ENCODE results near the gene EPB41L5.
A peak's percentile ranks its signal among the peaks of the same experiment; 100 is the strongest.
"Not testable (repeated sequence)": the region's sequence is repeated elsewhere in the genome, so short reads cannot be mapped to it uniquely, and the experiment has no call there.

Gene EPB41L5

GRCh38 chr2:120141300-120142069 is 128.6 kb downstream of the EPB41L5 start:
- DNase-seq (ENCODE audit: low read depth in 2 of 2): no peak

GRCh38 chr2:120142528-120143219 is 129.8 kb downstream of the EPB41L5 start:
- no peak for DNase-seq (ENCODE audit: low read depth in 2 of 2)

- no peak for DNase-seq (ENCODE audit: low read depth in 2 of 2)
Measured at GRCh38 chr2:120148229-120148628, 135.4 kb downstream of the EPB41L5 start.

GRCh38 chr2:120148669-120149068 is 135.8 kb downstream of the EPB41L5 start:
- no peak for DNase-seq (ENCODE audit: low read depth in 2 of 2)

- no peak for DNase-seq (ENCODE audit: low read depth in 2 of 2)
Measured at GRCh38 chr2:120149406-120149805, 136.5 kb downstream of the EPB41L5 start.

- DNase-seq (ENCODE audit: low read depth in 2 of 2): no peak
Measured at GRCh38 chr2:120150040-120150482, 137.2 kb downstream of the EPB41L5 start.

- no peak for DNase-seq (ENCODE audit: low read depth in 2 of 2)
Measured at GRCh38 chr2:120155308-120155707, 142.4 kb downstream of the EPB41L5 start.

- DNase-seq (ENCODE audit: low read depth in 2 of 2): not testable (repeated sequence)
Measured at GRCh38 chr2:120158658-120159057, 145.8 kb downstream of the EPB41L5 start.

- DNase-seq (ENCODE audit: low read depth in 2 of 2): no peak
Measured at GRCh38 chr2:120161190-120161589, 148.3 kb downstream of the EPB41L5 start.

- no peak for DNase-seq (ENCODE audit: low read depth in 2 of 2)
Measured at GRCh38 chr2:120162716-120163115, 149.8 kb downstream of the EPB41L5 start.

- DNase-seq (ENCODE audit: low read depth in 2 of 2): no peak
Measured at GRCh38 chr2:120167272-120167671, 154.4 kb downstream of the EPB41L5 start.

GRCh38 chr2:120169020-120169419 is 156.1 kb downstream of the EPB41L5 start:
- no peak for DNase-seq (ENCODE audit: low read depth in 2 of 2)

GRCh38 chr2:120174963-120175581 is 162.2 kb downstream of the EPB41L5 start:
- no peak for DNase-seq (ENCODE audit: low read depth in 2 of 2)

GRCh38 chr2:120176526-120176925 is 163.6 kb downstream of the EPB41L5 start:
- no peak for DNase-seq (ENCODE audit: low read depth in 2 of 2)

- DNase-seq (ENCODE audit: low read depth in 2 of 2): peak; percentile 68 to 71
Measured at GRCh38 chr2:120177001-120177621, 164.2 kb downstream of the EPB41L5 start.

GRCh38 chr2:120177973-120178372 is 165.1 kb downstream of the EPB41L5 start:
- DNase-seq (ENCODE audit: low read depth in 2 of 2): no peak

GRCh38 chr2:120179396-120179795 is 166.5 kb downstream of the EPB41L5 start:
- DNase-seq (ENCODE audit: low read depth in 2 of 2): no peak

GRCh38 chr2:120180066-120180465 is 167.2 kb downstream of the EPB41L5 start:
- no peak for DNase-seq (ENCODE audit: low read depth in 2 of 2)

- no peak for DNase-seq (ENCODE audit: low read depth in 2 of 2)
Measured at GRCh38 chr2:120182019-120182560, 169.2 kb downstream of the EPB41L5 start.

- no peak for DNase-seq (ENCODE audit: low read depth in 2 of 2)
Measured at GRCh38 chr2:120189189-120189588, 176.3 kb downstream of the EPB41L5 start.

GRCh38 chr2:120192280-120192679 is 179.4 kb downstream of the EPB41L5 start:
- no peak for DNase-seq (ENCODE audit: low read depth in 2 of 2)

GRCh38 chr2:120195553-120195952 is 182.7 kb downstream of the EPB41L5 start:
- no peak for DNase-seq (ENCODE audit: low read depth in 2 of 2)
